ENCODE measurements around the gene CBLL1. TPM values are rescaled to one million over a fixed set of nuclear protein-coding genes. Genes with fewer than 3 reads are reported as not detected.

CBLL1 gene
- total RNA-seq, 1 donor from 2014 or later, result 26.0 TPM

DNA sequence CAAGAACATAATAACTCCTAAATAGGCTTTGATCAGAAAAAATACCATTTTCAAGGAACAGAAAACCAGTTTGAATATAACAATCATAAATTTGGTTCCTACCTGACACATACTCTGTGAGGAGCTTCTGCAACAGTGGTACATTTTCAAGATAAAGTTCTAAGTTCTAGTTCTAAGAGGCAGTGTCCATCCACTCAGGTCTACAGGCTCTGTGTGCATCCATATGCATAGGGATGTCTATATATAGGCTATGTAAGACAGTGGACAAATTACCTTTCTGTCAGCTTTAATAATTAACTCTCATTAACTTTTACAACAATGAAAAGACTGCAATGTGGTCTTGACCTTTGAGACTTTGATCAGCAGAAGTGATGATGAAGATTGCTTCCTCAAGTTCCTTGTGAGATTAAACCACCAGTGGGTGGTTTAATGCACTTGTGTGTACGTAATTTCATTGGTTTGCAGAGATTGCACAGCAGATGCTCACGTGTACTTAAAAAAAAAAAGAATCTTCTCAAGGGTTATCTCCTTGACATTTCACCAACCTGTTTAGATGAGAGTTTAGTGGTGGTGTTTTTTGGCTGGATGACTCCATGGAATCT, 59.2 kb downstream of the CBLL1 start, which contains the start of gene SLC26A3:
Gene SLC26A3, minus strand, starts transcription at position 215 of the 602 bp plus-strand sequence. CDS start 8,714 bp downstream, outside the sequence.
- TF ChIP-seq, protein P1, sequence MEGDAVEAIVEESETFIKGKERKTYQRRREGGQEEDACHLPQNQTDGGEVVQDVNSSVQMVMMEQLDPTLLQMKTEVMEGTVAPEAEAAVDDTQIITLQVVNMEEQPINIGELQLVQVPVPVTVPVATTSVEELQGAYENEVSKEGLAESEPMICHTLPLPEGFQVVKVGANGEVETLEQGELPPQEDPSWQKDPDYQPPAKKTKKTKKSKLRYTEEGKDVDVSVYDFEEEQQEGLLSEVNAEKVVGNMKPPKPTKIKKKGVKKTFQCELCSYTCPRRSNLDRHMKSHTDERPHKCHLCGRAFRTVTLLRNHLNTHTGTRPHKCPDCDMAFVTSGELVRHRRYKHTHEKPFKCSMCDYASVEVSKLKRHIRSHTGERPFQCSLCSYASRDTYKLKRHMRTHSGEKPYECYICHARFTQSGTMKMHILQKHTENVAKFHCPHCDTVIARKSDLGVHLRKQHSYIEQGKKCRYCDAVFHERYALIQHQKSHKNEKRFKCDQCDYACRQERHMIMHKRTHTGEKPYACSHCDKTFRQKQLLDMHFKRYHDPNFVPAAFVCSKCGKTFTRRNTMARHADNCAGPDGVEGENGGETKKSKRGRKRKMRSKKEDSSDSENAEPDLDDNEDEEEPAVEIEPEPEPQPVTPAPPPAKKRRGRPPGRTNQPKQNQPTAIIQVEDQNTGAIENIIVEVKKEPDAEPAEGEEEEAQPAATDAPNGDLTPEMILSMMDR (conservative IDR thresholded peaks at IDR 0.05; ENCODE audit: low read depth, low read length), result no peak
- no peak within 1 kb of the TSS for H3K4me3 ChIP-seq (ENCODE audit: low read depth, low read length)
- no peak for DNase-seq (ENCODE audit: low read depth)

- H3K4me3 ChIP-seq (ENCODE audit: low read depth, low read length), result no peak overlapping the region
- no peak for DNase-seq (ENCODE audit: low read depth)
- TF ChIP-seq, protein P1 (conservative IDR thresholded peaks at IDR 0.05; ENCODE audit: low read depth, low read length), result no peak
These were observed 65.2 kb downstream of the CBLL1 start for GRCh38 chr7:107809179-107809578.

DNA sequence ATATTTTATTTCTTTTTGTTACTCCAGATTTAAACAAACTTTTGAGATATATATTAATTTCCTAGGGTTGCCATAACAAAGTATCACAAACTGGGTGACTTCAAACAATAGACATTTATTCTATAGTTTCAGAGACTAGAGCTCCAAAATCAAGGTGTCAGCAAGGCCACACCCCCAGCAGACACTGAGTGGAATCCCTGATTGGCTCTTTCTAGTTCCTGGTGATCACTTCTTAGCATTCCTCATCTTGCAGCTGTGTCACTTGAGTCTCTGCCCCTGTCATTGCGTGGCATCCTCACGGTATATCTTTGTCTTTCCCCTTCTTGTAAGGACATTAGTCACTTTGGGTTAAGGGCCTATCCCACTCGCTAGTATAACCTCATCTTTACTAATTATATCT, 66.7 kb downstream of the CBLL1 start:
- no peak overlapping the region for H3K4me3 ChIP-seq (ENCODE audit: low read depth, low read length)
- TF ChIP-seq, protein P1 (conservative IDR thresholded peaks at IDR 0.05; ENCODE audit: low read depth, low read length), result no peak
- DNase-seq (ENCODE audit: low read depth), result no peak

Other genes starting within 250 kb of the CBLL1 start
- 23.1 and 31.4 TPM in 2 replicates for gene COG5, start 180.2 kb upstream of the CBLL1 start, total RNA-seq
- 10.5 and 14.2 TPM in 2 replicates for gene DUS4L, start 180.2 kb upstream of the CBLL1 start, total RNA-seq
- 53.9 and 73.5 TPM in 2 replicates for gene BCAP29, start 163.9 kb upstream of the CBLL1 start, total RNA-seq
- gene SLC26A4, start 83.3 kb upstream of the CBLL1 start, total RNA-seq, result 0.35 and 0.43 TPM in 2 replicates
- not detected in 2 replicates for gene SLC26A3, start 59.1 kb downstream of the CBLL1 start, total RNA-seq
- gene DLD, start 147.0 kb downstream of the CBLL1 start, total RNA-seq, result 54.4 and 59.3 TPM in 2 replicates